HUES64 (cell line): ENCODE data around the gene LIN28B. TPM values are rescaled to one million over a fixed set of nuclear protein-coding genes. Genes with fewer than 3 reads are reported as not detected.

Experiments
- H3K27ac ChIP-seq: 2 replicates; pipeline ENCODE4 v1.7.0; 2013; ENCODE audit warnings: low read depth, low read length, inconsistent platforms
- H3K27me3 ChIP-seq: 2 replicates; pipeline ENCODE4 v1.6.1; 2013; ENCODE audit warnings: mild to moderate bottlenecking, low read length; ENCODE audit not compliant: insufficient read depth
- H3K36me3 ChIP-seq: 2 replicates; pipeline ENCODE4 v1.6.1; 2013; ENCODE audit warnings: mild to moderate bottlenecking, low read length; ENCODE audit not compliant: insufficient read depth
- H3K4me1 ChIP-seq: 2 replicates; pipeline ENCODE4 v1.6.1; 2013; ENCODE audit warnings: mild to moderate bottlenecking, low read length, moderate library complexity; ENCODE audit not compliant: insufficient read depth
- H3K4me3 ChIP-seq: 2 replicates; pipeline ENCODE4 v1.5.1; 2013; ENCODE audit warnings: mild to moderate bottlenecking, low read length, moderate library complexity
- H3K9ac ChIP-seq: 2 replicates; pipeline ENCODE4 v1.6.1; 2013; ENCODE audit warnings: mild to moderate bottlenecking, low read depth, low read length
- H3K9me3 ChIP-seq: 2 replicates; pipeline ENCODE4 v1.6.1; 2013; ENCODE audit warnings: low read depth, low read length; ENCODE audit not compliant: insufficient read depth
- WGBS: fragments of 150-250, 120-280 bp; methylation state at CpG from one replicate; pipeline ENCODE4 v1.1.7; 2013; ENCODE audit warnings: missing lambda C conversion rate; 5-methylcytosine and 5-hydroxymethylcytosine counted together
- polyA plus RNA-seq, 2 experiments: library from polyadenylated mRNA; stranded (reverse); fragments of 50-300 nt; gene quantifications; one replicate each; pipeline ENCODE4 v1.2.3, GENCODE V29; 2013

The LIN28B gene, protein sequence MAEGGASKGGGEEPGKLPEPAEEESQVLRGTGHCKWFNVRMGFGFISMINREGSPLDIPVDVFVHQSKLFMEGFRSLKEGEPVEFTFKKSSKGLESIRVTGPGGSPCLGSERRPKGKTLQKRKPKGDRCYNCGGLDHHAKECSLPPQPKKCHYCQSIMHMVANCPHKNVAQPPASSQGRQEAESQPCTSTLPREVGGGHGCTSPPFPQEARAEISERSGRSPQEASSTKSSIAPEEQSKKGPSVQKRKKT
- polyA plus RNA-seq (2013, experiment 1 of 2), result 59.7 TPM
- 60.8 TPM for polyA plus RNA-seq (2013, experiment 2 of 2)

DNA sequence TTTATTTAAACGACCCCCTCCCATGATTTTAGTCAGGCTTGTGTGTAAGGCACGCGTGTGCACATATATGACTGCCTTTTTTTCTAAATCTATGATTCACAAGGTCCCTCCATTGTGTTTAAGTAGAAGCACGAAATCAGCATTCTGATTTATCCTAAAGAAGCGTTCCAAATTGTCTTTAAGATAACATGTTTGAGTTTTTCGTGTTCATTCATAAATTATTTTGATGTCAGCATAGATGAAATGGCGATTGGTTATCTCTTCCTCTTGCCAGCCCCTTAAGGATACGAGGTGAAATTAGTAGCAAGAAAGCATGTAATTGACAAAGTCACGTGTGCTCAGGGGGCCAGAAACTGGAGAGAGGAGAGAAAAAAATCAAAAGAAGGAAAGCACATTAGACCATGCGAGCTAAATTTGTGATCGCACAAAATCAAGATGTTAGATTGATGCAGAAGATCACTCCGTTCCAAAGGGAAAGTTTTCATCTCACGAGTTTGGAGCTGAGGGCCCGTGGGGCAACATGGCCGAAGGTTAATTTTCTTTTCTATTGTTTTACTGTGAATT is at the start of gene LIN28B:
TSS of gene LIN28B (plus strand) at position 377 of the 564 bp plus-strand sequence. CDS start at position 521, 144 bp downstream.
- no peaks in the 10 kb centered on the region for H3K27me3 ChIP-seq
- H3K9me3 ChIP-seq, result no peaks in the 10 kb centered on the region
- H3K36me3 ChIP-seq, result peaks cover 16% of the 10 kb centered on the region
- H3K4me3 ChIP-seq, result peak within 1 kb of the TSS; percentile 96
- H3K27ac ChIP-seq, result peak within 1 kb of the TSS; percentile 98
- H3K4me1 ChIP-seq, result peaks cover 49% of the 10 kb centered on the region
- peak within 1 kb of the TSS; percentile 99 for H3K9ac ChIP-seq
- 3% methylated on average over 13 of the region's 15 CpGs for WGBS

DNA sequence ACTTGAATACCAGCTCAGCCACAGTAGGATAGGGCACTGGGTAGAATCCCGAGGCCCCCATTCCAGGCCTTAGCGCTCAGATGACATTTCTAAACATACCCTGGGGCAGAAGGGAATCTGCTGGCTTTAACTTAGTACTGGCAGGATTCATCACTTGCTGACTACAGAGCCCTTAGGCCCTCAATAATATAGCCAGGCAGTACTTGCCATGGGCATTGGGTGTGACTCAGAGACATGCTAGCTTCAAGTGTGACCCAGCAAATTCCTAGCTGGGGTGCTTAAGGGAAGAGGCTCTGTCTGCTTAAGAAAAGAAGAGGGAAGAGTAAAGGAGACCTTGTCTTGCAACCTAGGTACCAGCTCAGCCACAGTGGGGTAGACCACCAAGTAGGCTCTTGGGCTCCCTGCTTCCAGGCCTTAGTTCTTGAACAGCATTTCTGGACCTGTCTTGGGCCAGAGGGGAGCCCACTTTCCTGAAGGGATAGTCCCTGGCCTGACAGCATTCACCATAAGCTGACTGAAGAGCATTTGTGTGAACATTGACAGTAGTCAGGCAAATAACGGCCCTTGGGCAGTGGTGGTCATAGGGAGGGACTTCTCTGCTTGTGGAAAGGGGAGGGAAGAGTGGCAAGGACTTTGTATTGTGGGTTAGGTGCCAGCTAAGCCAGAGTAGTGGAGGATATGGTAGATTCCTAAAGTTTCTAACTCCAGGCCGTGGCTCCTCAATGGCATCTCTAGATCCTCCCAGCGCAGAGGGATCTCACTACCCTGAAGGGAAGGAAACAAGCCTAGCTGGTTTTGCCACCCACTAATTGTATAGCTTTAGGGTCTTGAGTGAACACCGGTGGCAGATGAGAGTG is 48.6 kb upstream of the LIN28B start:
- no peak overlapping the region for H3K27ac ChIP-seq
- no peak overlapping the region for H3K4me3 ChIP-seq
- H3K4me1 ChIP-seq, result 0 out of 2 replicates have a peak, but pooled peaks cover 5% of the 10 kb centered on the region
- no peaks in the 10 kb centered on the region for H3K36me3 ChIP-seq
- H3K9ac ChIP-seq, result no peak overlapping the region
- H3K9me3 ChIP-seq, result no peaks in the 10 kb centered on the region; the same call in 1 of the 2 replicates
- H3K27me3 ChIP-seq, result no peaks in the 10 kb centered on the region
- 98% methylated on average over 6 of the region's 6 CpGs for WGBS

DNA sequence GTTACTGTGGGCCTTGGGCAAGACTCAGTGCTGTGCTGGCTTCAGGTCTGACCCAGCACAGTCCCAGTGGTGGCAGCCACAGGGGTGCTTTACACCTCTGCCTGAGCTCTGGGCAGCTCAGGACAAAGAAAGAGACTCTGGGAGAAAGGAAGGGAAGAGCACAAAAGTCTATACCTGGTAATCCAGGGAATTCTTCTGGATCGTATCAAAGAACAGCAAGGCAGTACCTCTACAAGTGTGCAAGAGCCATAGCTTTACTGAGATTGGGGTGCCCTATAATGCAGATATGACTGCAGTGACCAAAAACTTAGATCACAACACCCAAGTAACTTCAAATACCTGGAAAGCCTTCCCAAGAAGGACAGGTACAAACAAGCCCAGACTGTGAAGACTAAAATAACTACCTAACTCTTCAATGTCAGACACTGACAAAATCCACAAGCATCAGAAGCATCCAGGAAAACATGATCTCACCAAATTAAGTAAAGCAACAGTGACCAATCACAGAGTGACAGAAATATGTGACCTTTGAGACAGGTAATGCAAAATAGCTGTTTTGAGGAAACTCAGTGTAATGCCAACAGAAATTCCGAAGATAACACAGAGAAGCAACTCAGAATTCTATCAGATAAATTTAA is 47.9 kb upstream of the LIN28B start:
- WGBS, result 94% methylated on average over 1 of the region's 2 CpGs
- Histone ChIP-seq H3K4me1 (0 out of 2 replicates have a peak, but pooled peaks cover 5% of the 10 kb centered on the region), H3K36me3 (no peaks in the 10 kb centered on the region), H3K27ac (no peak overlapping the region), H3K9me3 (no peaks in the 10 kb centered on the region; the same call in 1 of the 2 replicates), H3K9ac (no peak overlapping the region), H3K27me3 (no peaks in the 10 kb centered on the region), H3K4me3 (no peak overlapping the region)

DNA sequence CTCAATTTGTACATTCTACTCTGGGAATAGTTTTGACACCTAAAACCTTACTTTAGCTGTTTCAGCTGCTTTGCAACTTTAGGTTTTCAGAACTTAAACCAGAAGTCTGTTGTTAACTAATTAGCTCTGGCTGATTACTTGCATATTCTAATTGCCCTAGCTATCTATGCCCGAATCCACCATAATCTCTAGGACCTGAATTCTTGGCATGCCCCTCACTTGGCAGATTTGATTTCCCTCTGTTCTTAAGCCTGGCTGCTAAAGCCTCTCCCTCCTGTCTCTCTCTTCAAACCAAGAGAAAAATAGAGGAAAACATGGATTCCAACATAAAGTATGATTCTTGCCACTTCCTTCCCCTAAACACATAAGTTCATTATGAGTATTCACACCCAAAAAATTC is 35.0 kb upstream of the LIN28B start:
- no peaks in the 10 kb centered on the region for H3K27me3 ChIP-seq
- no peaks in the 10 kb centered on the region; the same call in 1 of the 2 replicates for H3K4me1 ChIP-seq
- no peak overlapping the region for H3K9ac ChIP-seq
- H3K9me3 ChIP-seq, result no peaks in the 10 kb centered on the region
- H3K4me3 ChIP-seq, result no peak overlapping the region
- no peaks in the 10 kb centered on the region for H3K36me3 ChIP-seq
- 78% methylated on average over 1 of the region's 1 CpG for WGBS
- H3K27ac ChIP-seq, result no peak overlapping the region

DNA sequence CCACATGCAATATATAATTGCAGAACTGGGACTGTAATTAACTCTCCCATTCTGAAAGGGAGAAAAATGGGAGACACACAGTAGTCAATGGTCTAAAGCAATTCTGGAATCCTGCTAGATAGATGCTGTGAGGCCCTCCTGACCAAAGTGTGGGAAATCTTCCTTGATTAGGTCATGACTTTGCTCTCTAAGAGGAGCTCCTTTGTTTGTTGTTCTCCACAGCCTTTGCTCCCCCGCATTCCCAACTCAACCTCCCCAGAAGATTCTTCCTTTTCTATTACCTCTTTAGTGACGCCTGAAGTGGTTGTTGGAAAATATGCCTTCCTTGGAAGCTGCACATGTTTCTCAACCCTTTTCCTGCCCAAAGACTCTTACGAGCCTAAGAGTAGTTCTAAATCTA is 28.8 kb upstream of the LIN28B start:
- 0 out of 2 replicates have a peak, but pooled peaks cover 3% of the 10 kb centered on the region for H3K4me1 ChIP-seq
- H3K9ac ChIP-seq, result no peak overlapping the region
- no peaks in the 10 kb centered on the region for H3K27me3 ChIP-seq

DNA sequence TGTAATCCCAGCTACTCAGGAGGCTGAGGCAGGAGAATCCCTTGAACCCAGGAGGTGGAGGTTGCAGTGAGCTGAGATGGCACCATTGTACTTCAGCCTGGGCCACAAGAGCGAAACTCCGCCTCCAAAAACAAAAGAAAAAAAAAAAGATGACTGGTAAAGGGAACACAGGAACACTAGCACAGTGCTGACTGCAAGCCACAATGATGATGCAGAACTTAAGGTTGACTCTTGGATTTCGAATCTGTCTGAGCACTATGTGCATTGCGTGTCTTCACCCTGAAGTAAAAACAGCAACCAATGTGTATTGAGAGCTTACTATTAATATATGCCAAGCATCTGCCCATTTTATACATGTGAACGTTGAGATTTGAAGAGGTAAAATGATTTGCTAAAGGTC is 27.6 kb upstream of the LIN28B start:
- Histone ChIP-seq H3K4me3 (no peak overlapping the region), H3K27ac (no peak overlapping the region), H3K4me1 (0 out of 2 replicates have a peak, but pooled peaks cover 3% of the 10 kb centered on the region), H3K9me3 (no peaks in the 10 kb centered on the region), H3K27me3 (no peaks in the 10 kb centered on the region), H3K36me3 (no peaks in the 10 kb centered on the region), H3K9ac (no peak overlapping the region)
- WGBS, result 79% methylated on average over 5 of the region's 5 CpGs

More for the DNA sequence above, 28.8 kb upstream of the LIN28B start:
- WGBS, result 94% methylated on average over 3 of the region's 3 CpGs
- Histone ChIP-seq H3K36me3 (no peaks in the 10 kb centered on the region), H3K27ac (no peak overlapping the region), H3K9me3 (no peaks in the 10 kb centered on the region), H3K4me3 (no peak overlapping the region)

DNA sequence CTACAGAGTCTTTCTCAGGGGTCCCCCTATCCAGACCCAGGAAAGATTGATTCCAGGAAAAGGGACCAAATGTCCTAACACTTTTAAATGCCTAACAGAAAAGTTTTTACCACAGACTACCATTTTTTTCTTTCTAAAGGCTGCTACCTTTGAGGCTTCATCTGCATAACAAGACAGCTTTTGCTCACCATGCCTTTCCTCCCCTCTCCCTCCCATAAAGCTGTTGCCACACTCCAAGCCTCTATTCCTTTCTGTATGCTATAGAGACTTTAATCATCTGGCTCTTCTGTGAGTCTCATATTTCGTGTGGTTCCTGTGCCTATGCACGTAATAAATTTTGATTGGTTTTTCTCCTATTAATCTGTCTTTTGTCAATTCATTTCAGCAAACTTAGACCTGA is 26.0 kb upstream of the LIN28B start:
- Histone ChIP-seq H3K9me3 (no peaks in the 10 kb centered on the region), H3K9ac (no peak overlapping the region), H3K27me3 (no peaks in the 10 kb centered on the region), H3K4me1 (0 out of 2 replicates have a peak, but pooled peaks cover 3% of the 10 kb centered on the region), H3K27ac (no peak overlapping the region), H3K4me3 (no peak overlapping the region), H3K36me3 (no peaks in the 10 kb centered on the region)
- 77% methylated on average over 2 of the region's 2 CpGs for WGBS

DNA sequence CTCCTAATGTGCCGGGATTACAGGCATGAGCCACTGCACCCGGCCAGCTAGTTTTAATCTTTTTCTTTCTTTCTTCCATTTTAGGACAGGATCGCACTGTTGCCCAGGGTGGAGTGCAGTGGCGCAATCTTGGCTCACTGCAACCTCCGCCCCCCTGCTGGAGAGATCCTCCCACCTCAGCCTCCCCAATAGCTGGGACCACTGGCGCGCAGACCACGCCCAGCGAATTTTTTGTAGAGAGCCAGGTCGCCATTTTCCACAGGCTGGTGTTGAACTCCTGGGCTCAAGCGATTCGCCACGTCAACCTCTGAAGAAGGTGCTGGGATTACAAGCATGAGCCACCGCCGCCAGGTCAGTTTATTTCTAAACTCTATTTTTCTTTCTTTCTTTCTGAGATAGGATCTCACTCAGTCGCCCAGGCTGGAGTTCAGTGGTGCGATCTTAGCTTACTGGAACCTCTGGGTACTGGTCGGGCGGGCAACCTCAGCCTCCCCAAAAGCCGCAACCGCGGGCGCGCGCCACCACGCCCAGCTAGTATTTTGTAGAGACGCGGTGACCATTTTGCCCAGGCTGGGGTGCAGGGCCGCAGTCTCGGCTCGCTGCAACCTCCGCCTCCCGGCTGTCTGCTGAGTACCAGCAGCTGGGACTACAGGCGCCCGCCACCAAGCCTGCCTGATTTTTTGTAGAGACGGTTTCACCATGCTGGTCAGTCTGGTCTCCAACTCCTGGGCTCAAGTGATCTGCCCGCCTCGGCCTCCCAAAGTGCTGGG is 20.0 kb upstream of the LIN28B start:
- Histone ChIP-seq H3K4me1 (peaks cover 8% of the 10 kb centered on the region; the same call in 1 of the 2 replicates), H3K36me3 (no peaks in the 10 kb centered on the region), H3K27ac (no peak overlapping the region), H3K4me3 (no peak overlapping the region), H3K27me3 (no peaks in the 10 kb centered on the region), H3K9me3 (no peaks in the 10 kb centered on the region), H3K9ac (no peak overlapping the region)
- 94% methylated on average over 38 of the region's 38 CpGs for WGBS

DNA sequence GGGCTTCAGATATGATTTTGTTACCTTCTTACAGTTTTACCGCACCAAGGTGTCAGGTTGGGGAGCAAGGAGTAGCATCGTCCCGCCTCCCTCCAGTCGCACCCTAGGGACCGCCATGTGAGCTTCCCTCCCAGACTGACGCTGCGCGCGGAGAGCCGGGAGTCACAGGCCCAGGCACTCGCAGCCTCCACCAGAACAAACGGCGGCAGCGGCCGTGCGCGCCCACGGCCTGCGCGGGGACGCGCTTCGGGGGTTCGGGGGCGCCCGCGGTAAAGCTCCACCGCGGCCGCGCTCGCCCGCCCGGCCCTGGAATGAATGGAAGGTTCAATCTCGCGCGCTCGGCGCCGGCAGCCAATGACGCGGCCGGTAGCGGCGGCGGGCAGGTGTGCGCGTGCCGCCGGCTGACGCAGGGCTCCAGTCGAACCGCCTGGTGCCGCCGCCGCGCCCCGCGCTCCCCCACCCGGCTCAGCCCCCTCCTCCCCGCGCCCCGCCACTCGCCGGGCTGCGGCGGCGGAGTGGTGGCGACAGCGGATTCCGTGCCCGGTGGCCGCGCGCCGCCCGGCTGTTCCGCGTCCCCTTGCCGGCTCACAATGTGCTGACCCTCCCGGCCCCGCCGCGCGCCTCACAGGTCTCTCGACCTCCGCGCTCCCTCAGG is 16.5 kb upstream of the LIN28B start:
- peak overlapping the region; percentile 85 for H3K9ac ChIP-seq
- peak overlapping the region; percentile 88; the same call in 1 of the 2 replicates for H3K27ac ChIP-seq
- H3K36me3 ChIP-seq, result no peaks in the 10 kb centered on the region
- H3K4me3 ChIP-seq, result peak overlapping the region; percentile 73
- H3K27me3 ChIP-seq, result no peaks in the 10 kb centered on the region
- peaks cover 34% of the 10 kb centered on the region for H3K4me1 ChIP-seq
- no peaks in the 10 kb centered on the region for H3K9me3 ChIP-seq
- 2% methylated on average over 88 of the region's 88 CpGs for WGBS
